CD4-positive, alpha-beta memory T cell (primary cell): ENCODE data around the gene ZC3HAV1. TPM values are rescaled to one million over a fixed set of nuclear protein-coding genes. Genes with fewer than 3 reads are reported as not detected.

ENCODE experiments used
- CTCF ChIA-PET: fragments of 350-600 bp; sonication (Branson Sonifier 250); formaldehyde crosslinking; loops from one replicate; lab custom pipeline; 2021; ENCODE audit warnings: inconsistent platforms; ENCODE audit not compliant: partially characterized antibody; lab: Charles Lee
- POLR2A ChIA-PET: fragments of 350-600 bp; sonication (Branson Sonifier 250); formaldehyde crosslinking; loops from one replicate; lab custom pipeline; 2021; ENCODE audit not compliant: partially characterized antibody; lab: Charles Lee
- DNase-seq, 5 donors: peaks; one replicate each; pipeline versions ENCODE4 v3.0.0 to v3.0.0-alpha.2; 2020 to 2022; ENCODE audit warnings: mixed read lengths in 1 of 5
- H3K27ac ChIP-seq: one replicate; pipeline ENCODE4 v1.7.0; 2013; ENCODE audit warnings: low read depth, low read length
- H3K27me3 ChIP-seq: 2 replicates; pipeline ENCODE4 v1.7.0; 2013; ENCODE audit warnings: mild to moderate bottlenecking, low read length, moderate library complexity; ENCODE audit not compliant: insufficient read depth
- H3K36me3 ChIP-seq: 2 replicates; pipeline ENCODE4 v1.7.0; 2013; ENCODE audit warnings: mild to moderate bottlenecking, low read length, moderate library complexity; ENCODE audit not compliant: insufficient read depth
- H3K4me1 ChIP-seq: 2 replicates; pipeline ENCODE4 v1.7.0; 2013; ENCODE audit warnings: mild to moderate bottlenecking, low read length, moderate library complexity; ENCODE audit not compliant: insufficient read depth
- H3K4me3 ChIP-seq, 2 donors: one replicate each; pipeline ENCODE4 v1.7.0; 2013; ENCODE audit warnings: low read length in 2 of 2, mild to moderate bottlenecking in 1 of 2
- H3K9me3 ChIP-seq, 2 donors: one replicate each; pipeline ENCODE4 v1.7.0; 2013; ENCODE audit warnings: low read length in 2 of 2, control low read depth in 1 of 2; ENCODE audit not compliant: control insufficient read depth in 1 of 2
- H3K27ac Mint-ChIP-seq, 7 donors: one replicate each; pipeline ENCODE4 v1.8.0; 2020 to 2021; ENCODE audit warnings: mixed read lengths in 7 of 7, mild to moderate bottlenecking in 6 of 7, inconsistent platforms in 3 of 7, moderate library complexity in 3 of 7
- H3K27me3 Mint-ChIP-seq, 2 donors: one replicate each; pipeline ENCODE4 v1.8.0; 2020 to 2021; ENCODE audit warnings: mixed read lengths in 2 of 2
- H3K36me3 Mint-ChIP-seq, 2 donors: one replicate each; pipeline ENCODE4 v1.8.0; 2020 to 2021; ENCODE audit warnings: mixed read lengths in 2 of 2, inconsistent platforms in 1 of 2, mild to moderate bottlenecking in 1 of 2
- H3K4me1 Mint-ChIP-seq, 4 donors: one replicate each; pipeline ENCODE4 v1.8.0; 2020 to 2021; ENCODE audit warnings: mixed read lengths in 4 of 4, mild to moderate bottlenecking in 1 of 4
- H3K4me3 Mint-ChIP-seq, 8 donors: one replicate each; pipeline ENCODE4 v1.8.0; 2020 to 2021; ENCODE audit warnings: mixed read lengths in 8 of 8, mild to moderate bottlenecking in 7 of 8, moderate library complexity in 6 of 8, inconsistent platforms in 3 of 8
- H3K9me3 Mint-ChIP-seq, 8 donors: one replicate each; pipeline ENCODE4 v1.8.0; 2020 to 2021; ENCODE audit warnings: mixed read lengths in 8 of 8, mild to moderate bottlenecking in 5 of 8, inconsistent platforms in 3 of 8, moderate library complexity in 1 of 8
- intact Hi-C: fragments of 100-400 bp; cut with micrococcal nuclease; formaldehyde crosslinking; loops from one replicate; pipeline ENCODE4 v1.15.1; 2023
- polyA plus RNA-seq, 2 donors: library from polyadenylated mRNA; unstranded; fragments of 300-500 nt; fragmentation: Illumina TruSeq; gene quantifications; one replicate each; pipeline ENCODE4 v1.2.3, GENCODE V29; 2021
- total RNA-seq, 2 experiments: library from RNA; stranded (reverse); gene quantifications; one replicate each; pipeline ENCODE4 v1.2.3, GENCODE V29; 2021

The ZC3HAV1 gene
- total and polyA plus RNA-seq, 4 experiments from 2014 or later: 150 to 169 (median 157) TPM

DNA sequence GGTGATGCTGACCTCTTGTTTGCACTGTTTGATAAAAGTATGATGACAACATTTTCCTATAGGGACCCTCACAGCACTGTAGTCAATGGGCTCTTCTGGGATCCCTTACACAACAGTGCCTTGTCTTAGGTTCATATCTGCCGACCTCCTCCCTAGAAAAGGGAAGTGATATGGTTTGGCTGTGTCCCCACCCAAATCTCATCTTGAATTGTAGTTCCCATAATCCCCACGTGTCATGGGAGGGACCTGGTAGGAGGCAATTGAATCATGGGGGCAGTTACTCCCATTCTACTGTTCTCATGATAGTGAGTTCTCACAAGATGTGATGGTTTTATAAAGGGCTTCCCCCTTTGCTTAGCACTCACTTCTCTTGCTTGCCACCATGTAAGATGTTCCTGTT lies 23.1 kb downstream of the ZC3HAV1 start:
- CTCF ChIA-PET: interaction anchor here (2.1 to 4.3 kb wide), 3 partner anchors 9 to 70 kb away, joined by 7 to 30 read pairs (median 15); no protein-coding TSS in a partner anchor
- Histone ChIP-seq H3K4me3 (no peak overlapping the region), H3K27me3 (no peaks in the 10 kb centered on the region), H3K27ac (peak overlapping the region; percentile 6), H3K36me3 (peaks cover 72% of the 10 kb centered on the region), H3K4me1 (peaks cover 95% of the 10 kb centered on the region), H3K9me3 (no peaks in the 10 kb centered on the region)
- Mint-ChIP-seq H3K36me3 (peaks cover 73 to 85% of the 10 kb centered on the region in 2 donors), H3K4me1 (peaks cover 55 to 94% (median 79%) of the 10 kb centered on the region in 4 donors), H3K27me3 (no peaks in the 10 kb centered on the region), H3K27ac (peak overlapping the region in 6 of 7 donors; percentile 67 to 92 (median 84)), H3K9me3 (peaks cover 0 to 8% (median 0%) of the 10 kb centered on the region in 8 donors), H3K4me3 (peak overlapping the region in 5 of 8 donors; percentile 13 to 87 (median 38))
- POLR2A ChIA-PET: interaction anchor here (0.9 to 14.0 kb wide), 6 partner anchors 8 to 200 kb away, joined by 3 to 244 read pairs (median 6); a partner anchor contains a TSS
- intact Hi-C loops: loop anchor here (1.0 kb wide), 1 partner anchor 8 kb away; no protein-coding TSS in a partner anchor
- no peak for DNase-seq

- Histone ChIP-seq H3K4me1 (peaks cover 98% of the 10 kb centered on the region), H3K27me3 (no peaks in the 10 kb centered on the region), H3K9me3 (no peaks in the 10 kb centered on the region), H3K27ac (no peak overlapping the region), H3K36me3 (peaks cover 89% of the 10 kb centered on the region), H3K4me3 (no peak overlapping the region)
- H3K27ac Mint-ChIP-seq: peak overlapping the region; percentile 66 to 91 (median 88)
- ChIA-PET CTCF (interaction anchor here (1.0 to 5.0 kb wide), 4 partner anchors 9 to 20 kb away, joined by 3 to 35 read pairs (median 22); no protein-coding TSS in a partner anchor), POLR2A (interaction anchor here (0.7 to 14.0 kb wide), 4 partner anchors 10 to 47 kb away, joined by 3 to 244 read pairs (median 4); no protein-coding TSS in a partner anchor)
- intact Hi-C loops: no loop called here
- H3K36me3 Mint-ChIP-seq: peaks cover 83 to 94% of the 10 kb centered on the region in 2 donors
- H3K27me3 Mint-ChIP-seq: no peaks in the 10 kb centered on the region
- H3K9me3 Mint-ChIP-seq: peaks cover 0 to 8% (median 0%) of the 10 kb centered on the region in 8 donors
- no peak for DNase-seq
- H3K4me1 Mint-ChIP-seq: peaks cover 63 to 100% (median 88%) of the 10 kb centered on the region in 4 donors
- peak overlapping the region in 5 of 8 donors; percentile 1 to 87 (median 65) for H3K4me3 Mint-ChIP-seq
Measured at GRCh38 chr7:139084709-139085108, 24.8 kb downstream of the ZC3HAV1 start.

DNA sequence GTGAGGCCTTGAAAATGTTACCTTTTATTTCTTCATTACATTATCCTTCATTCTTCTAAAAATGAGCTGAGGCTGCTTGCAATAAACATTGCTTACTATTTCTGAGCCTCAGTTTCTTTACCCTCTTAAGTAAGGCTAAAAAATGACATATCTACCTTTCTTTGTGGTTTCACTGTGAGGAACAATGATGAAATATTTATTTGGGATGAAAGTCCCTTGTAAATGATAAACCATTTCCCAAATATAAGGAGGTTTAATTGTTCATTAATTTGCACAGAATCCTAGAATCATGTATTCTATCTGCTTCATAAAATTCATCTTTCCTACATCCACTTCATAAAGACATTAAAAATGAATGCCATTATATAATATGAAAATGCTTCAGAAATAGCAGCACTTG lies 27.9 kb downstream of the ZC3HAV1 start:
- CTCF ChIA-PET: interaction anchor here (0.8 to 5.0 kb wide), 7 partner anchors 11 to 47 kb away, joined by 3 to 35 read pairs (median 6); no protein-coding TSS in a partner anchor
- Histone ChIP-seq H3K4me3 (no peak overlapping the region), H3K9me3 (no peaks in the 10 kb centered on the region), H3K27me3 (no peaks in the 10 kb centered on the region), H3K36me3 (peaks cover 91% of the 10 kb centered on the region), H3K27ac (peak overlapping the region; percentile 30), H3K4me1 (peaks cover 89% of the 10 kb centered on the region)
- peak overlapping the region in 6 of 7 donors; percentile 79 to 94 (median 88) for H3K27ac Mint-ChIP-seq
- H3K4me1 Mint-ChIP-seq: peaks cover 64 to 97% (median 86%) of the 10 kb centered on the region in 4 donors
- intact Hi-C loops: no loop called here
- POLR2A ChIA-PET: interaction anchor here (2.5 to 14.0 kb wide), 2 partner anchors 13 to 23 kb away, joined by 14 to 244 read pairs; no protein-coding TSS in a partner anchor
- no peak for DNase-seq
- no peaks in the 10 kb centered on the region for H3K27me3 Mint-ChIP-seq
- H3K36me3 Mint-ChIP-seq: peaks cover 84 to 97% of the 10 kb centered on the region in 2 donors
- peaks cover 0 to 4% (median 0%) of the 10 kb centered on the region in 8 donors for H3K9me3 Mint-ChIP-seq
- H3K4me3 Mint-ChIP-seq: peak overlapping the region in 7 of 8 donors; percentile 32 to 88 (median 68)

DNA sequence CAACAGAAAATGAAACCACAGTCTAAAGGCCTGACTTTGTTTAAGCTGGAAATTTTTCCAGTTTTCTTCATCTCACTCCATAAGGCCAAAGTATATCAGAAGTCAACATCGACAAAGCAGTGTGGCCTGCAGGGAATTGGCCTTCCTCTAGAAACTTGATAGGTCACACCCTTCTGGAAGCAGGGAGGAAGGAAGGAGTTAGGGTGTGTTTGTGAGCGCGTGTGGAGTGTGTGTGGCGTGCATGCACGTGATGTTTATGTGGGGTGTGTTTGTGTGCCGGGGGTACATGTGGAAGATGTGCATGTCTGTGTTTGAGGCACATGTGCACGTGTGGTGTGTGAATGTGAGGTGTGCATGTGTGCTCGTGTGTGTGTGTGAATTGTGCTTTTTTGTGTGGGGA lies 28.6 kb downstream of the ZC3HAV1 start:
- peak overlapping the region; percentile 5 to 88 (median 68) for H3K4me3 Mint-ChIP-seq
- H3K4me3 ChIP-seq: no peak overlapping the region
- no peaks in the 10 kb centered on the region for H3K9me3 ChIP-seq
- peaks cover 62 to 97% (median 84%) of the 10 kb centered on the region in 4 donors for H3K4me1 Mint-ChIP-seq
- H3K36me3 ChIP-seq: peaks cover 95% of the 10 kb centered on the region
- peaks cover 83% of the 10 kb centered on the region for H3K4me1 ChIP-seq
- CTCF ChIA-PET: interaction anchor here (0.8 to 5.0 kb wide), 11 partner anchors 11 to 64 kb away, joined by 3 to 35 read pairs (median 4); no protein-coding TSS in a partner anchor
- peak overlapping the region; percentile 79 to 94 (median 88) for H3K27ac Mint-ChIP-seq
- peaks cover 82 to 97% of the 10 kb centered on the region in 2 donors for H3K36me3 Mint-ChIP-seq
- DNase-seq: no peak
- intact Hi-C loops: no loop called here
- POLR2A ChIA-PET: interaction anchor here (0.6 to 14.0 kb wide), 6 partner anchors 14 to 37 kb away, joined by 3 to 244 read pairs (median 4); no protein-coding TSS in a partner anchor
- peaks cover 0 to 2% (median 0%) of the 10 kb centered on the region in 8 donors for H3K9me3 Mint-ChIP-seq
- no peaks in the 10 kb centered on the region for H3K27me3 Mint-ChIP-seq
- peak overlapping the region; percentile 30 for H3K27ac ChIP-seq
- no peaks in the 10 kb centered on the region for H3K27me3 ChIP-seq

DNA sequence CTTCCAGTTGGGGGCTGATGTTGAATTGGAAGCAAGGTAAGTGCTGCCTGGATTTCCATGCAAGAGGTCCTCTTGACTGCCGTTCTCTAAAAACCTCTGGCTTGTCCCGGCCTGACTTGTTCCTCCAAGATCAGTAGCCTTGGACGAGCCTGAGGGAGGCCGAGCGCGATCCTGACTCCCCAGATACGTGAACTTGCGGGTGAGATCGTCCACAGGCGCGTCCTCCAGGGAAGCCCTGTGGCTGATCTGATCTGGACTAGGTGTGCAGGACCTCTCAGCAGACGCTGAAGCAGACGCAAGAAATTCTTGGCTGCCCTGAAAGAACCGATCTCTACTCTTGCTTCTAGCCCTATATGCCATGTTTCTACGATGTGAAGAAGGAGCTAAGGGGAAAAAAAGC lies 29.7 kb downstream of the ZC3HAV1 start:
- Mint-ChIP-seq H3K4me3 (peak overlapping the region in 4 of 8 donors; percentile 37 to 86 (median 42)), H3K36me3 (peaks cover 76 to 97% of the 10 kb centered on the region in 2 donors), H3K27ac (peak overlapping the region; percentile 79 to 94 (median 88)), H3K4me1 (peaks cover 57 to 95% (median 78%) of the 10 kb centered on the region in 4 donors), H3K9me3 (peaks cover 0 to 2% (median 0%) of the 10 kb centered on the region in 8 donors), H3K27me3 (no peaks in the 10 kb centered on the region)
- DNase-seq: no peak
- Histone ChIP-seq H3K36me3 (peaks cover 97% of the 10 kb centered on the region), H3K27ac (peak overlapping the region; percentile 30), H3K9me3 (no peaks in the 10 kb centered on the region), H3K4me1 (peaks cover 79% of the 10 kb centered on the region), H3K4me3 (no peak overlapping the region), H3K27me3 (no peaks in the 10 kb centered on the region)
- intact Hi-C loops: no loop called here
- POLR2A ChIA-PET: interaction anchor here (0.9 to 14.0 kb wide), 6 partner anchors 15 to 62 kb away, joined by 3 to 244 read pairs (median 4); no protein-coding TSS in a partner anchor
- CTCF ChIA-PET: interaction anchor here (0.9 to 5.0 kb wide), 9 partner anchors 12 to 55 kb away, joined by 3 to 35 read pairs (median 6); a partner anchor contains a TSS

DNA sequence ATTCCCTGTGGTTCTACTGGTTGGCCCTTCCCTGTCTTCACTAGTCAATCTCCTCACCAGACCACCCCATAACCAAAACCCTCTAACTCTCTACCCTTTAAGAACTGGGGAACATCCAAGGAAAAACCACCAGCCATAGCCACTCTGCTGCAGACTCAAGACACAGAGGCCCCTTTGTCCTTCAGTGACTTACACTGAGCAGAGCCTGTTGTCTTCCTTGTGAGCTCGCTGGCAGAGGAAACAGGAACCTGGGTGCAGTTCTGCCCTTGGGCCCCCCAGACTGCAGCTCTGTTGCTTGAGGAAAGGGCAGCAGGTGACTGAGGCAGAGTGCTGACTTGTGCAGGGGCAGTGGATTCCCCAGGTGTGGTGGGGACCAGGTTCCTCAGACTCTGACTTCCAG lies 30.6 kb downstream of the ZC3HAV1 start:
- H3K4me1 ChIP-seq: peaks cover 76% of the 10 kb centered on the region
- ChIA-PET POLR2A (interaction anchor here (1.3 to 14.0 kb wide), 3 partner anchors 16 to 25 kb away, joined by 4 to 244 read pairs (median 15); no protein-coding TSS in a partner anchor), CTCF (interaction anchor here (1.0 kb wide), 1 partner anchor 192 kb away, joined by 3 read pairs; no protein-coding TSS in a partner anchor)
- no peak overlapping the region for H3K27ac ChIP-seq
- H3K27ac Mint-ChIP-seq: peak overlapping the region; percentile 8 to 93 (median 88)
- peaks cover 50 to 92% (median 73%) of the 10 kb centered on the region in 4 donors for H3K4me1 Mint-ChIP-seq
- H3K36me3 ChIP-seq: peaks cover 92% of the 10 kb centered on the region
- H3K4me3 Mint-ChIP-seq: peak overlapping the region in 4 of 8 donors; percentile 7 to 86 (median 18)
- DNase-seq: no peak
- no peak overlapping the region for H3K4me3 ChIP-seq
- no peaks in the 10 kb centered on the region for H3K27me3 Mint-ChIP-seq
- intact Hi-C loops: no loop called here
- H3K9me3 ChIP-seq: no peaks in the 10 kb centered on the region
- peaks cover 0 to 2% (median 0%) of the 10 kb centered on the region in 8 donors for H3K9me3 Mint-ChIP-seq
- H3K27me3 ChIP-seq: no peaks in the 10 kb centered on the region
- peaks cover 73 to 92% of the 10 kb centered on the region in 2 donors for H3K36me3 Mint-ChIP-seq
